Ascending aorta (tissue), 2 donors: ENCODE results near the gene LMF2. TPM values are rescaled to one million over a fixed set of nuclear protein-coding genes. Genes with fewer than 3 reads are reported as not detected.

Experiments
- DNase-seq, 2 donors: peaks; one replicate each; pipeline ENCODE4 v3.0.0-alpha.2; 2019; ENCODE audit warnings: low spot score in 2 of 2
- H3K27ac ChIP-seq, 2 donors: fragments of 200-600 bp; sonication (generic); one replicate each; pipeline ENCODE4 v1.5.1; 2016 to 2017; ENCODE audit warnings: mild to moderate bottlenecking in 1 of 2
- H3K27me3 ChIP-seq: fragments of 200-600 bp; sonication (generic); one replicate; pipeline ENCODE4 v1.5.1; 2017
- H3K36me3 ChIP-seq, 2 donors: fragments of 200-600 bp; sonication (generic); one replicate each; pipeline ENCODE4 v1.5.1; 2016
- H3K4me1 ChIP-seq, 2 donors: fragments of 200-600 bp; sonication (generic); one replicate each; pipeline ENCODE4 v1.5.1; 2016 to 2017; ENCODE audit warnings: mild to moderate bottlenecking in 1 of 2
- H3K4me3 ChIP-seq, 2 donors: fragments of 200-600 bp; sonication (generic); one replicate each; pipeline ENCODE4 v1.5.1; 2016 to 2017; ENCODE audit warnings: mild to moderate bottlenecking in 1 of 2
- H3K9me3 ChIP-seq, 2 donors: fragments of 200-600 bp; sonication (generic); one replicate each; pipeline ENCODE4 v1.5.1; 2016
- CTCF ChIP-seq, 3 experiments: fragments of 200-600 bp in 2 of 3; fragments of 450-650 bp in 1 of 3; sonication (generic) in 2 of 3; IDR thresholded peaks; one replicate each; pipeline ENCODE4 v1.5.1; 2016 to 2019; ENCODE audit warnings: antibody characterized with exemption in 3 of 3, mild to moderate bottlenecking in 1 of 3, moderate library complexity in 1 of 3
- intact Hi-C: fragments of 100-400 bp; cut with DNase I; formaldehyde crosslinking; loops from one replicate; pipeline ENCODE4 v1.15.1; 2023
- total RNA-seq: library from RNA; depleted of rRNA; stranded (reverse); fragments of >200 nt; gene quantifications from one replicate; pipeline ENCODE4 v1.1.0, GENCODE V29; 2016

The LMF2 gene
- total RNA-seq, 1 donor from 2014 or later: 119 TPM

GRCh38 chr22:50519151-50519550 lies 11.6 kb upstream of the LMF2 start:
- Histone ChIP-seq H3K27me3 (no peaks in the 10 kb centered on the region), H3K36me3 (peaks cover 46 to 73% of the 10 kb centered on the region in 2 donors), H3K4me1 (peaks cover 0 to 2% of the 10 kb centered on the region in 2 donors), H3K4me3 (no peak overlapping the region), H3K9me3 (no peaks in the 10 kb centered on the region), H3K27ac (no peak overlapping the region)
- no peak for TF ChIP-seq CTCF (IDR thresholded peaks at IDR 0.05)
- no peak for DNase-seq
- intact Hi-C loops: no loop called here

GRCh38 chr22:50518606-50519005 lies 11.1 kb upstream of the LMF2 start:
- Histone ChIP-seq H3K4me1 (no peaks in the 10 kb centered on the region), H3K4me3 (no peak overlapping the region), H3K27ac (no peak overlapping the region), H3K36me3 (peaks cover 46 to 68% of the 10 kb centered on the region in 2 donors), H3K9me3 (no peaks in the 10 kb centered on the region), H3K27me3 (no peaks in the 10 kb centered on the region)
- TF ChIP-seq CTCF (IDR thresholded peaks at IDR 0.05): no peak
- intact Hi-C loops: no loop called here
- DNase-seq: no peak

- H3K36me3 ChIP-seq: peaks cover 41 to 59% of the 10 kb centered on the region in 2 donors
- intact Hi-C loops: no loop called here
- H3K9me3 ChIP-seq: no peaks in the 10 kb centered on the region
- no peaks in the 10 kb centered on the region for H3K27me3 ChIP-seq
- DNase-seq: no peak
- H3K4me3 ChIP-seq: no peak overlapping the region
- H3K4me1 ChIP-seq: no peaks in the 10 kb centered on the region
- TF ChIP-seq CTCF (IDR thresholded peaks at IDR 0.05): no peak
- no peak overlapping the region for H3K27ac ChIP-seq
Measured at GRCh38 chr22:50517495-50518260, 10.2 kb upstream of the LMF2 start.

GRCh38 chr22:50516891-50517290 lies 9.4 kb upstream of the LMF2 start:
- no peaks in the 10 kb centered on the region for H3K9me3 ChIP-seq
- no peak overlapping the region for H3K4me3 ChIP-seq
- H3K27me3 ChIP-seq: no peaks in the 10 kb centered on the region
- H3K27ac ChIP-seq: no peak overlapping the region
- intact Hi-C loops: no loop called here
- DNase-seq: no peak
- H3K4me1 ChIP-seq: no peaks in the 10 kb centered on the region
- H3K36me3 ChIP-seq: peaks cover 39 to 55% of the 10 kb centered on the region in 2 donors
- TF ChIP-seq CTCF (IDR thresholded peaks at IDR 0.05): no peak

GRCh38 chr22:50516068-50516467 lies 8.6 kb upstream of the LMF2 start:
- Histone ChIP-seq H3K4me3 (no peak overlapping the region), H3K27ac (no peak overlapping the region), H3K4me1 (no peaks in the 10 kb centered on the region), H3K9me3 (no peaks in the 10 kb centered on the region), H3K27me3 (no peaks in the 10 kb centered on the region), H3K36me3 (peaks cover 36 to 47% of the 10 kb centered on the region in 2 donors)
- intact Hi-C loops: no loop called here
- DNase-seq: no peak
- TF ChIP-seq CTCF (IDR thresholded peaks at IDR 0.05): no peak
